Left ventricle myocardium inferior (tissue), 1 donor: Measurements from ENCODE around the gene NINJ2. TPM values are rescaled to one million over a fixed set of nuclear protein-coding genes. Genes with fewer than 3 reads are reported as not detected.
A peak's percentile ranks its signal among the peaks of the same experiment; 100 is the strongest.

ENCODE experiments used
- DNase-seq: peaks from one replicate; pipeline ENCODE4 v3.0.0-alpha.2; 2020
- H3K27ac ChIP-seq: fragments of 200-600 bp; replicated peaks from 2 replicates; pipeline ENCODE4 v1.8.0; 2021
- H3K27me3 ChIP-seq: fragments of 200-600 bp; 2 replicates; pipeline ENCODE4 v1.8.0; 2021; ENCODE audit warnings: low read depth
- H3K36me3 ChIP-seq: fragments of 200-600 bp; 2 replicates; pipeline ENCODE4 v1.8.0; 2021
- H3K4me1 ChIP-seq: fragments of 200-600 bp; 2 replicates; pipeline ENCODE4 v1.8.0; 2021
- H3K4me3 ChIP-seq: fragments of 200-600 bp; 2 replicates; pipeline ENCODE4 v1.8.0; 2021; ENCODE audit warnings: mild to moderate bottlenecking, moderate library complexity
- H3K9me3 ChIP-seq: fragments of 200-600 bp; replicated peaks from 2 replicates; pipeline ENCODE4 v1.8.0; 2021
- intact Hi-C: fragments of 100-400 bp; cut with micrococcal nuclease; formaldehyde crosslinking; loops from one replicate; pipeline ENCODE4 v1.11.0; 2022
- total RNA-seq: library from RNA; stranded (reverse); fragmentation: NEBNext Ultra II Directional; extraction: Animal tissue kit (Norgen Biotek cat#: 25700); gene quantifications from one replicate; pipeline ENCODE4 v1.2.1, GENCODE V29; 2021
- TF ChIP-seq, protein P1 (sequence below): fragments of 200-600 bp; IDR thresholded peaks from 2 replicates; pipeline ENCODE4 v1.8.0; 2021; ENCODE audit warnings: antibody characterized with exemption, mild to moderate bottlenecking, borderline replicate concordance
- donor health status: DM: no; HTN: yes; CAD: no; lungs with severe emphysema.

The NINJ2 gene
- total RNA-seq, 1 donor from 2014 or later = 4.6 TPM

- intact Hi-C loops = loop anchor here (5.0 kb wide), 2 partner anchors 183 to 243 kb away; no protein-coding TSS in a partner anchor
- Histone ChIP-seq H3K36me3 (no peaks in the 10 kb centered on the region), H3K4me1 (peaks cover 93% of the 10 kb centered on the region), H3K9me3 (no peaks in the 10 kb centered on the region), H3K27me3 (no peaks in the 10 kb centered on the region), H3K4me3 (no peak overlapping the region), H3K27ac (peak overlapping the region; percentile 97)
- no peak for DNase-seq
- TF ChIP-seq, protein P1, sequence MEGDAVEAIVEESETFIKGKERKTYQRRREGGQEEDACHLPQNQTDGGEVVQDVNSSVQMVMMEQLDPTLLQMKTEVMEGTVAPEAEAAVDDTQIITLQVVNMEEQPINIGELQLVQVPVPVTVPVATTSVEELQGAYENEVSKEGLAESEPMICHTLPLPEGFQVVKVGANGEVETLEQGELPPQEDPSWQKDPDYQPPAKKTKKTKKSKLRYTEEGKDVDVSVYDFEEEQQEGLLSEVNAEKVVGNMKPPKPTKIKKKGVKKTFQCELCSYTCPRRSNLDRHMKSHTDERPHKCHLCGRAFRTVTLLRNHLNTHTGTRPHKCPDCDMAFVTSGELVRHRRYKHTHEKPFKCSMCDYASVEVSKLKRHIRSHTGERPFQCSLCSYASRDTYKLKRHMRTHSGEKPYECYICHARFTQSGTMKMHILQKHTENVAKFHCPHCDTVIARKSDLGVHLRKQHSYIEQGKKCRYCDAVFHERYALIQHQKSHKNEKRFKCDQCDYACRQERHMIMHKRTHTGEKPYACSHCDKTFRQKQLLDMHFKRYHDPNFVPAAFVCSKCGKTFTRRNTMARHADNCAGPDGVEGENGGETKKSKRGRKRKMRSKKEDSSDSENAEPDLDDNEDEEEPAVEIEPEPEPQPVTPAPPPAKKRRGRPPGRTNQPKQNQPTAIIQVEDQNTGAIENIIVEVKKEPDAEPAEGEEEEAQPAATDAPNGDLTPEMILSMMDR = no peak
Observed at GRCh38 chr12:574475-575128, 88.6 kb downstream of the NINJ2 start.

GRCh38 chr12:573232-573631 is 90.0 kb downstream of the NINJ2 start:
- DNase-seq = peak; percentile 5
- peak overlapping the region; percentile 97 for H3K27ac ChIP-seq
- no peaks in the 10 kb centered on the region for H3K27me3 ChIP-seq
- TF ChIP-seq, protein P1 = no peak
- no peaks in the 10 kb centered on the region for H3K9me3 ChIP-seq
- intact Hi-C loops = no loop called here
- H3K36me3 ChIP-seq = no peaks in the 10 kb centered on the region
- peaks cover 87% of the 10 kb centered on the region for H3K4me1 ChIP-seq
- no peak overlapping the region for H3K4me3 ChIP-seq

DNA sequence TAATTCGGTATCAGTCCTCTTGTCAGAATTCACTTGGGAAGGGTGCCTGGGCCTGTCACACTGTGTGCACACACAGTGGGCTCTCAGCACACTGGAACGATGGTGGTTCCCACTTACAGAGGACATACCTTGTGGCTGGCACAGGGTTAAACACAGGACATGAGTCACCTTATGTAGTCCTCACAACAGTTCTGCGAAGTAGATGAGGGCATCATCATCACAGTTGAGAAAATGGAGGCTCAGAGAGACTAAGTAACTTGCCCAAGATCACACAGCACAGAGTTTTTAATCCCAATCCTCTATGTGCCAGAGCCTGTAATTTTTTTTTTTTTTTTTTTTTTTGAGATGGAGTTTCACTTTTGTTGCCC is 90.7 kb downstream of the NINJ2 start:
- Histone ChIP-seq H3K4me3 (peak overlapping the region; percentile 74), H3K4me1 (peaks cover 82% of the 10 kb centered on the region), H3K9me3 (no peaks in the 10 kb centered on the region), H3K36me3 (no peaks in the 10 kb centered on the region), H3K27me3 (no peaks in the 10 kb centered on the region), H3K27ac (peak overlapping the region; percentile 97)
- DNase-seq = no peak
- TF ChIP-seq, protein P1 = no peak
- intact Hi-C loops = no loop called here

GRCh38 chr12:571795-572531 is 91.3 kb downstream of the NINJ2 start:
- DNase-seq = peak; percentile 76

DNA sequence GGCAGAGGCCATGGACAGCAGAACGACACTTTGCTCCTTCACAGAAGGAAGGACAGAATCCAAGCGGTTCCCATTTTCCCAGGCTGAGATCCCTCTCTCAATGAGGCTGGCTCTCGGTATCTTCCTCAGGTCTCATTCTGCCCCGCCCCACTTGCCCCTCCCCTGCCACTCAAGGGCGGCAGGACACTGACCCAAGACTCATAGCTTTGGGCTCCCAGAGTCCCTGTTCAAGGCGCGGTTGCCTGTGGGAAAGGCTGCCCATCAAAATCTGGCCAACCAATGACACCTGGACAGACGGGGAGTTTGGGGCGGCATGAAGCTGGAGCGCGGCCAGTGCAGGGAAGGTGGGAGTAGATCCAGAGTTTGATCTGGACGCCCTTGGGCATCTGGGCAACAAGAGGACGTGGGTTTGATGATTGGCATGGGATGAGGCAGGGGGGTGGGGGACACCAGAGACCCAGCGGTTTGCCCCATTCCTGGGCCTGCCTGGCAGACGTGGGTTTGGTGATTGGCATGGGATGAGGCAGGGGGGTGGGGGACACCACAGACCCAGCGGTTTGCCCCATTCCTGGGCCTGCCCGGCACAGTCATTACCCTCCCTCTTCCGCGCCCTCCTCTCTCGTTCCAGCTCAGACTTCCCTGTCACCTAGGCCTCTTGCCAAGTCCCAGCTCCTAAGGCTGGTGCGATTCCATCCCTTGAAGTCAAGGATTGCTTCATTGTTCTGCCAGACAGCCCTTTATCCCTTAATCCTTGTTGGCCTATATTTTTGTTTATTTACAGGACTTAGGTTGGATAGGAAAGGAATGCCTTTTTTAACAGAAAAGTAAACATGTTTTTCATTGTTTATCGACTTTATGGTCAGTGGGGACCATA is 92.1 kb downstream of the NINJ2 start:
- intact Hi-C loops = no loop called here
- no peaks in the 10 kb centered on the region for H3K9me3 ChIP-seq
- peak; percentile 73 for DNase-seq
- H3K36me3 ChIP-seq = no peaks in the 10 kb centered on the region
- peak overlapping the region; percentile 74 for H3K4me3 ChIP-seq
- TF ChIP-seq, protein P1 = no peak
- peak overlapping the region; percentile 97 for H3K27ac ChIP-seq
- H3K4me1 ChIP-seq = peaks cover 71% of the 10 kb centered on the region
- no peaks in the 10 kb centered on the region for H3K27me3 ChIP-seq

More at GRCh38 chr12:571795-572531, 91.3 kb downstream of the NINJ2 start:
- peaks cover 77% of the 10 kb centered on the region for H3K4me1 ChIP-seq
- no peaks in the 10 kb centered on the region for H3K9me3 ChIP-seq
- peak overlapping the region; percentile 97 for H3K27ac ChIP-seq
- no peaks in the 10 kb centered on the region for H3K36me3 ChIP-seq
- peak overlapping the region; percentile 74 for H3K4me3 ChIP-seq
- TF ChIP-seq, protein P1 = peak; percentile 22
- no peaks in the 10 kb centered on the region for H3K27me3 ChIP-seq
- intact Hi-C loops = no loop called here
